GM03348 (cell line): Measurements from ENCODE around the gene RPUSD1.
"Not testable (repeated sequence)": the region's sequence is repeated elsewhere in the genome, so short reads cannot be mapped to it uniquely, and the experiment has no call there.

ENCODE experiments used
- DNase-seq: peaks from one replicate; pipeline ENCODE4 v3.0.0; 2012; ENCODE audit warnings: low spot score

RPUSD1 gene

GRCh38 chr16:766008-766819 is 22.0 kb downstream of the RPUSD1 start:
- DNase-seq, result no peak

DNA sequence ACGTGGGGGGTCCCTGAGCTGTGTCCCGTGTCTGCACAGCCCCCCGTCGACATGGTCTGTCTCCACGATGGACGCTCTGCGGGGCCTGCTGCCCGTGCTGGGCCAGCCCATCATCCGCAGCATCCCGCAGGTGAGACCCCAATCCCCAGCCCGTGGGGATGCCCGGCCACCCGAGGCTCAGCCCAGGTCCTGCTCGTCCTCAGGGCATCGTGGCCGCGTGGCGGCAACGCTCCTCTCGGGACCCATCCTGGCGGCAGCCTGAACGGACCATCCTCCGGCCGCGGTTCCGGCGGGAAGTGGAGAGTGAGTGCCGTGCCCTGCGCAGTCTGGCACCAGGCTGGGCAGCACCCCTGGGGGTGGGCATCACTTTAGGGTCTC is 22.7 kb downstream of the RPUSD1 start:
- no peak for DNase-seq

GRCh38 chr16:764848-765487 is 23.2 kb downstream of the RPUSD1 start:
- no peak for DNase-seq

DNA sequence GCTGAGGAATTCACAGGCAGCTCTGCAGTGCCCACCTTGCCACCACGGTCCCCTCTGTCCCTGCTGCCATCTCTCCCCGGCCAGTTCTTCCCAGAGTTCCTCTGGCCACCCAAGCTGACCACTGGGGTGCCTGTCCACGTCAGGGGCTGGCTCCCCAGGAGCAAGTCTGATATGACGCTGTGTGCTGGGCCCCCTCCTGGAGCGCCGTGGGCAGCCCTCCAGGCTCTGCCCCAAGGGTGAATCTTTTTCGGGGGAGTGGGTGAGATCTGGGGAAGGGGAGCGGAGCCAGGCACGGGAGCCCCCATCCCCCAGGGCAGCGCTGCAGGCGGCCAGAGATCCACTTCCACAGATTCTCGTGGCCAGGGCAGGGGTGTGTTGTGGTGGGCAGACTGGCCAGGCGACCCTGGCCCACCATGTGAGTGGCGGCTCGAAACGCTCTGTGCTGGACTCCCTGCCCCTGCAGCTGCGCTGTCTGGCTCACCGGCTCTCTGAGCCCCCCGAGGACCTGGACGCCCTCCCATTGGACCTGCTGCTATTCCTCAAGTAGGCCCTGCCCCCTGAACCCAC is 23.9 kb downstream of the RPUSD1 start:
- no peak for DNase-seq

DNA sequence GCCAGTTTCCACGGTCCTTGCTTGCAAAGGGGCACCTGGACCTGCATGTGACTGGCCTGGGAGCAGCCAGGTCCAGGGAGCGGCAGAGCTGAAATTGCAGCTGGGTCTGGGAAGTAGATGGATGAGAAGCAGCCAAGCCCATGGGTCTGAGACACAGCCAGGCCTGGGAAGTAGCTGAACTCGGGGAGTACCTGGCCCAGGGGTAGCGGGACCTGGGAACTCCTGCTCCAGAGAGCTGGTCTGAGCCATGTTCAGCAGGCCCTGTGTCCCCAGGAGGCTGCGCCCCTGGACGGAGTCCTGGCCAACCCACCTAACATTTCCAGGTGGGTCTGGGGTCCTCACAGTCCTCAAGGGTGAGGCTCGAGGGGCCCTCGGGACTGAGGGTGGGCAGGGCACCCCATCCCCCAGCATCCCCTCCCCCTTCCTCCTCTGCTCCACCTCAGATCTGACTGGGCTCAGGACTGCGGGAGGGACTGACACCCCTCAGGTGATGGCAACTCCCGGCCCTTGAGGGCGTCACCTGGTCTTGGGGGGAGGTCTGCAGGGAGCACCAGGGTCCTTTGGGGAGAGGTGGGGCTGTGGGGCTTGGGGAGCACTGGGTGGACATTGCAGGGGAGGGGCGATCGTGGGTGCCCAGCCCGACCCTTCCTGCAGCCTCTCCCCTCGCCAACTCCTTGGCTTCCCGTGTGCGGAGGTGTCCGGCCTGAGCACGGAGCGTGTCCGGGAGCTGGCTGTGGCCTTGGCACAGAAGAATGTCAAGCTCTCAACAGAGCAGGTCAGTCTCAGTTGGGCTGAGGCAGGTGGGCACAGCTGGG is 24.6 kb downstream of the RPUSD1 start:
- DNase-seq, result no peak

DNA sequence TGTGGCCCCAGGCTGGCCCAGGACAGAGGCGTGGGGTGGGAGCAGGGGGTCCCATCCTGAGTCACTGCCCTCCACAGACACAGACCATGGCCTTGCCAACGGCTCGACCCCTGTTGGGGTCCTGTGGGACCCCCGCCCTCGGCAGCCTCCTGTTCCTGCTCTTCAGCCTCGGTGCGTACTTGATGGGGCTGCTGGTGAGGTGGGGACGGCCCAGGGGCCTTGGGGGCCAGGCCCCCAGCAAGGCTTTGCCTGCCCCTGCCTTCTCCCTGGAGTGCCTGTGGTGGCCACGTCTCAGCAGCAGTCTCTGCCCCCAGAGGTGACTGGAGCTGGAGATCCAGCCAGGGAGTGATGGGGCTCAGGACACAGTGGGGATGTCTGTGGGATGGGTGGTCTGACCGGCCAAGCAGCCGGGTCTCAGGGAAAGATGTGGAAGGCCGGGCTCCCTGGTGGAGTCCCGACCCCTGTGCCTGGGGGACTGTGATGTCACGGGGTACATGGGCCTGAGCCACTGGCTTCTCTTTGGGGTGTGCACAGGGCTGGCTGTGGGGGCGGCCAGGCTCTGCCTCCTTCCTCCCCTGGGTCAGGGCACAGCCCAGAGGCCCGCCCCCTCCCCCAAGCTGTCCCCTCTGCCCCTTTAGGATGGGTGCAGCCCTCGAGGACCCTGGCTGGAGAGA is 25.4 kb downstream of the RPUSD1 start:
- DNase-seq, result no peak

DNA sequence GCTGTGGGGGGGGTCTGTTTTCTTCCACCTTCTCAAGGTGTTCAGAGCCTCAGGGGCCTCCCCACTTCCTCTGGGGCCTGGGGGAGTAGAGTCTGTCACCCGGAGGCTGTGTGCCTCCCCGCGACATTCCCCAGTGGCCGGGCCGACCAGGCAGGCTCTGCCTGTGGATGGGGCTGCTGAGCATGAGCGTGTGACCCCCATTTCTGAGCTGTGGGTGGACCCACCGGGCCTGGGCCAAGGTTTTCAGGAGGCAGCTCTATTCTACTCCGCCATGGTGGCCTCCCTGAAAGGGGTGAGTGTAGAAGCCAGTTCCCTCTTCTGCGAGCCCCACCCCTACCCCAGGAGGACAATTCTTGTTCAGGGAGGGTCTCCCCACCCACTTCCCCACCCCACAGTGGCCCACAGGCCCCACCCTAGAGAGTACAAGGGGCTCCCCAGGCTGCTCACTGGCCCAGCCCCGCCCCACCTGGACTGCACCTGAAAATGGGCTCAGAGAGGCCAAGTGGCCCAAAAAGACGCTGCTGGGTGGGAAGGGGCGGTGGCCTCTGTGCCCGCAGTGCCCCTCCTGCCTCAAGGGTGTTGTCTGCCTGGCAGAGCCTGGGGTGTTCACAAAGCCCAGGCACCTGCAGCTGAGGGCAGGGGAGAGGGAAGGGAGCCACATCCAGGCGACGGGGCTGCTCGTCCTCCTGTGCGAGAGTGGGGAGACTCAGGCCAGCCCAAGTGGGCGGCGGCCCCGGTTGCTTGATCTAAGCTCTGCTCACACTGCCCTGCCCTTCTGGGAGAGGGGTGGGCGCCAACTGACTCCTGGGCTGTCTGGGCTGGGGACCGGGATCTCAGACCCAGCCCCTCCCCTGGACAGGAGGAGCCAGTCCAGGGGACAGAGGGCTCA is 26.3 kb downstream of the RPUSD1 start:
- no peak for DNase-seq

DNA sequence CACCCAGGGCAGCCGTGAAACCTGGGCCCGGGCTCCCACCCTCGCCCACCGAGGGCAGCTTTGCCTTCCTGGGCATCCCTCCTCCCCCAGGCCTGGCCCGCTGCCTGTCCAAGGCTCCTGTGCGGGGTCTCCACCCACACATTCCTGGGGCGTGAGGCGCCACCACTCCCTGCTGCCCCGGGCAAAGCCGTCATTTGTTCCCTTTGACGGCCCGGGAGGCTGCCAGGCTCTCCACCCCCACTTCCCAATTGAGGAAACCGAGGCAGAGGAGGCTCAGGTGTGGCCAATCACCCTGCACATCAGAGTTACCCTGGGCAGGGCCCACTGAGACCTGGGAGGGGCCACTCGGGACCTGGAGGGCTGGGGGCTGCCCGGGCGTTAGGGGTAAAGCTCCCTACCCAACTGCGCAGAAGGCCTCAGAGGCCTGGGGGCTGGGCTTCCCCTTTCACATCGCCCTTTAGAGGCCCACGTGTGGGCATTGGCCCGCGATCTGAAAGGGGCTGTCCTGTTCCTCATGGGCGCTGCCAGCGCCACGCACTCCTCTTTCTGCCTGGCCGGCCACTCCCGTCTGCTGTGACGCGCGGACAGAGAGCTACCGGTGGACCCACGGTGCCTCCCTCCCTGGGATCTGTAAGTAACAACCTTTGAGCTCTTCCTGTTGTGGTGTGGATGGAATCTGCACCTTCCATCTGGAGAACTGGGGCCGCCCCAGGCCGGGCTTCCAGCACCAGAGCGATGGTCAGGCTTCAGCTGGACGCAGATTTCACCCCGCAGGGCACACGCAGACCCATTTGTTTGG is 27.4 kb downstream of the RPUSD1 start, which contains the start of gene MSLN:
Gene MSLN, plus strand, starts transcription at position 190 of the 799 bp plus-strand sequence. CDS start 1,947 bp downstream, outside the sequence.
- DNase-seq, result no peak

DNA sequence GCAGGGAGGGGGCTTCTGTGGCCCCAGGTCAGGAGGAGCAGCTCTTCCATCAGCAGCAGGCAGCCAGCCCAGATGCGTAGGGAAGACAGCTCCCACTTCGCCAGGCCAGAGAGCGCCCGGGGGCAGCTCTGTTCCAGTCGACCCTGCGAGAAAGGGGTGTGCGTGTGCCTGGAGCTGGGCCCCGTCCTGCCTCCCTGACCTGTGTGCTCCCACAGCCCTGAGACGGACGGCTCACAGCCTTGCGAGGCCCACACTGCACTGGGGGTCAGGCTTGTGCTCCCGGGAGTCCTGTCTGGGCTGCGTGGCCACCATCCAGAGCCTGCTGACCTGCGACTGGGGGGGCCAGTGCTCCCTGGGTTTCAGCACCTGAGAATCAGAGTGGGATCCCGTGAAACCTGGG is 28.1 kb downstream of the RPUSD1 start:
- DNase-seq, result no peak

DNA sequence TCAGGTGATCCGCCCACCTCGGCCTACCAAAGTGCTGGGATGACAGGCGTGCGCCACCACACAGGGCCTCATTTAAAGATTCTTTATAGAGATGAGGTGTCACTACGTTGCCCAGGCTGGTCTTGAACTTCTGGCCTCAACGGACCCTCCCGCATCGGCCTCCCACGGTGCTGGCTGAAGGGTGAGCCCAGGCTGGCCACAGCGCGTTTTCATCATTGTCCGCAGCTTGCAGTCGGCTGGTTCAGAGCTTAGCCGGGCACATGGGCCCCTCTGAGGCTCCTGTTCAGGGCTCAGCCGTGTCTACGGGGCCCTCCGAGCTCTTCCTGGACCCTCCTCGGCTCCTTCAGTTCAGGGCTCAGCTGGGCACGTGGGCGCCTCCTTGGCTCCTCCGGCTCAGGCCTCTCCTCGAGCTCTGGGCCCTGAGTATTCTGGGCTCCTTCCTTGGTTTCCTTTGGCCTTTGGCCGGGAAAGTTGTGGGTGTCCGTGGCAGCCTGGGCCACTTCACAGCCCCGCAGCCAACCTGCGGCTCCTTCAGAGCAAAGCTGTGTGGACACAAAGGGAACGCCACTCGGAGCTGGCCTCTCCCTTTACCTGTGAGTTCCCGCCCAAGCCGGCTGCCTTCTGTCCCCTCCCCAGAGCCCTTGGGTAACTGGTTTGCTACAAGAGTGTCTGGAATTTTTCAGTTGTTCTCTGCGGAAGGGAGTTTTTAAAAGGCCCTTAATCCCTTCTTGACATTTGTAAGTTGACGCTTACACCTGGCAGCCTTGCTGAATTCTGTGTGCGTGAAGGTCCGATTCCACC is 28.9 kb downstream of the RPUSD1 start:
- no peak for DNase-seq

DNA sequence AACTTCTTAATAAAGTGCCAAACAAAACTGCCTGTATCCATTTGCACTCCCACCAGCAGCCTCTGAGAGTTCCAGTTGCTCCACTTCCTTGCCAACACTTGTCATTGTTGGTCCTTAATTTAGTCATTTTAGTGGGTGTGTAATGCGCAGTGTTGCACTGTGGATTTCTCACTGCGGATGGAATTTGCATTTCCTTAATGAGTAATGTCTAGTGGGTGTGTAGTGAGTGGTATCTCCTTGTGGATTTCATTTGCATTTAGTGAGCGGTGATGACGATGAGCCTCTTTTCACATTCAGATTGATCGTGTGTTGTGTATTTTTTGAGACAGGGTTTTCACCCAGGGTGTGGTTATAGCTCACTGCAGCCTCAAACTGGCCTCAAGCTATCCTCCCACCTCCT is 31.8 kb downstream of the RPUSD1 start:
- DNase-seq, result no peak

DNA sequence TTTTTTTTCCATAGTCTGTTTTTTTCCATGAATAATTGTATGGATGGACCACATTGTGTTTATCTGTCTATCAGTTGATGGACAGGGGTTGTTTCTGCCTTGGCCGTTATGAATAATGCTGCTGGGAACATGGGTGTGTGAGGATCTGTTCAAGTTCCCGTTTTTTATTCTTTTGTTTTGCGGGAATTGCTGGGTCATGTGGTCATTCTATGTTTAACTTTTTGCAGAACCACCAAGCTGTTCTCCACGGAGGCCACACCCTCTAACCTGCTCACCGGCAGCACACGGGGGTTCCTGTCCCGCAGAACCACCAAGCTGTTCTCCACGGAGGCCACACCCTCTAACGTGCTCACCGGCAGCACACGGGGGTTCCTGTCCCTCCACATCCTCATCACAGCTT is 33.5 kb downstream of the RPUSD1 start:
- DNase-seq, result no peak

DNA sequence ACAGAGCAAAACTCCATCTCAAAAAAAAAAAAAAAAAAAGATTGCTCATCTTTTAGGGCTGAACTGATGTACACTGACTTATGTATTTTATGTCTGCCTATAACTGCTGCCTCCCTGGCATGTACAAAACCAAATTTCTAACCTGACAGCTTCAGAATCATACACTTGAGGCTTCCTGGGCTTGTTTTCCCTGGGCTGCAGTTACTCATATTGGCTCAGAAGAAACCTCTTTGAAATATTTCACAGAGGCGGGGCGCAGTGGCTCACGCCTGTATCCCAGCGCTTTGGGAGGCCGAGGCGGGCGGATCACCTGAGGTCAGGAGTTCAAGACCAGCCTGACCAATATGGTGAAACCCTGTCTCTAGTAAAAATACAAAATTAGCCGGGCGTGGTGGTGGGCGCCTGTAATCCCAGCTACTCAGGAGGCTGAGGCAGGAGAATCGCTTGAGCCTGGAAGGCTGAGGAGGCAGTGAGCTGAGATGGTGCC is 34.0 kb downstream of the RPUSD1 start:
- not testable (repeated sequence) for DNase-seq

DNA sequence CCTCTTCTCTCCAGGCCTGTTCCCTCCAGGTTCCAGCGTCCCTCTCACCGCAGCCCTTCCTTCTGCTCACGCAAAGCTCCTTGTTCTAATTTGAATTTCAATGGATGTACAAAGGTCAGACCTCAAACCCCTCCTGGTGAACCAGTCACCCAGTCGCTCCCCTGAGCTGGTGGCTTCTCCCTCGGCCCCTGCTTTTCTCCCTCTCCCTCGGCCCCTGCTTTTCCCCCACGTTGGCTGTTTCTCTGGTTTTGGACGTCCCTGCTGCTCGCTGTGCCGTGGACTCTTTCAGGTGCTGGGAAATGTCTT is 36.2 kb downstream of the RPUSD1 start:
- no peak for DNase-seq

- no peak for DNase-seq
These were observed 36.8 kb downstream of the RPUSD1 start for GRCh38 chr16:751152-752006.

DNA sequence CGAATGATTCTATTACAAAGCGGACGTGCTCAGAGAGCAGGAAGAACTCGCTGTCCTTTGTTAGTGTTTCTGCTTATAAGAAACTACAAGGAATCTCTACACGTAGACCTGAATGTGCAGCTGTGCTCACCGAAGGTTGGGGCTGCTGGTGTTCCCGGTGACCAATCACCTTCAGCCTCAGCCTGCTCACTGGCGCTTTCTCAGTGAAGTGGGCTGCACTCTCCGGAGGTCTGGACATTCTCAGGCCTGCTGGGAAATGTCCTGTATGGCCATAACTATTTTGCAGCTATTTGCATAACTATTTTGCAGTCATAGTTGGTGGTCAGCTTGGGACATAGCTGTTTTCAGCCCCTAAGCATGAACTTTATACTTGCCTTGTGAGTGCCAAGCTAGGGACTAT is 37.7 kb downstream of the RPUSD1 start:
- no peak for DNase-seq

DNA sequence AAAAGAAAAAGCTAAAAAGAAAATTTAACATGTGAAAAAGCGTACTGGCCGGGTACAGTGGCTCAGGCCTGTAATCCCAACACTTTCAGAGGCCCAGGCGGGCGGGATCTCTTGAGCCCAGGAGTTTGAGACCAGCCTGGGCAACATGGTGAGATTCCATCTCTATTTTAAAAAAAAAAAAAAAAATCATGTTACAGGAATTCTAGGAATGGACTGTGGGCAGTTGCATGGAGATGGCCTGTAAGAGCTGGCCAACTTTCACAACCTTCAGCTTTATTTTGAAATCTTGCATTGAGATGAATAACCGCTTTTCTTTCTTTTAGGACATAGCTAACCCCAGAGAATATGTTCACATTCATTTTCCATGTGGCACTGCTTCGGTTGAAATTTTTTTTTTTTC is 39.2 kb downstream of the RPUSD1 start:
- DNase-seq, result peak; percentile 89
